Posterior vena cava (tissue), 2 donors: ENCODE data around the gene PRR9. TPM values are rescaled to one million over a fixed set of nuclear protein-coding genes. Genes with fewer than 3 reads are reported as not detected.
"Not testable (repeated sequence)": the region's sequence is repeated elsewhere in the genome, so short reads cannot be mapped to it uniquely, and the experiment has no call there.

Source experiments
- DNase-seq: peaks from one replicate; pipeline ENCODE4 v3.0.0-alpha.2; 2020; ENCODE audit warnings: low spot score
- intact Hi-C, 2 donors: fragments of 100-400 bp; cut with DNase I; formaldehyde crosslinking; loops; one replicate each; pipeline versions ENCODE4 v1.14.1 to v1.14.2; 2022 to 2023
- long read RNA-seq, 2 donors: library from polyadenylated mRNA; unstranded; transcript quantifications; one replicate each; pipeline ENCODE4 v2.0.0, GENCODE V29; 2020 to 2021
- total RNA-seq, 2 donors: library from RNA; stranded (reverse); fragmentation: NEBNext Ultra II Directional; extraction: Animal tissue kit (Norgen Biotek cat#: 25700); gene quantifications; one replicate each; pipeline ENCODE4 v1.2.1, GENCODE V29; 2021
- donor health status: DM: yes; HTN: yes; CAD: no.
- donor health status: DM: yes; HTN: yes; CAD: no.

Gene PRR9
- total RNA-seq: not detected
- long read RNA-seq, donor 1: 0 reads
- long read RNA-seq, donor 2: 0 reads

DNA sequence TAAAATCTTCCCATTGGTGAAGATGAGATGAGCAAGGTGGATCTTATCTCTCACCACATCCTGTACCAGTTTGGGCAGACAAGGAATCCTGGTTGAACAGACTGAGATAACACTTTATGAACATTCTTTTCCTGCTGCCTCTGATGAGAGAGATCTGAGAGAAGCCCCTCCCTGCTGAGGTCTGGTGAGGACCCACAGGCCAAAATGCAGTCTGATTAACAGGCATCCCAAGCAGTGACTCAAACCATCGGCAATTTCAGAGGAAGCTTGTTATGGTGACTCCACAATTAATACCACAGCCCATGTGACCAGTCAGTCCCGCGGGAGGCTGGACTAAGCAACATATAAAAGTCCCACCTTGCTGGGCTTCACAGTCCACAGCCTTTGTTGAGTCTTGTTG, at the start of gene PRR9:
PRR9 (plus strand) TSS at position 373 of the 400 bp plus-strand sequence. CDS start 561 bp downstream, outside the sequence.
- intact Hi-C loops: no loop called here
- DNase-seq: no peak

GRCh38 chr1:153168686-153169085, 48.7 kb upstream of the PRR9 start:
- intact Hi-C loops: no loop called here
- DNase-seq: no peak

DNA sequence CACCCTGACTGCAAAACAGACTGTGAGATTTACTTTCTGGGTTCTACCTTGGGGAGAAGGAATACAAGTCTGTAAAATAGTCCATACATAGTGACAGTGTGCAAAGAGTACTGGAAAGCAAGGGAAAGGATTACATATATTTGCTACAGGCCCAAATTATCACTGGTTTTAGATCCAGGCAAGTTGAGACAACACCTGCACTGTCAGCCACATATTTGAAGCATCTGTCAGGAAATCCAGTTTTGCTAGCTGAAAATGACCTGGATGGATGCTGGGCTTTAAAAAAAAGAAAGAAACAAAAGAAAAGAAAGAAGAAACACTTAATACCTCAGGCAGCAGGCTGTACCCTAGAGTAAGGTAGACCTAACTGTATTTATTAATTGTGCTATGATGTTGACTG, 42.8 kb upstream of the PRR9 start:
- intact Hi-C loops: no loop called here
- DNase-seq: no peak

- DNase-seq: no peak
- intact Hi-C loops: no loop called here
These were observed 38.5 kb upstream of the PRR9 start for GRCh38 chr1:153178922-153179321.

DNA sequence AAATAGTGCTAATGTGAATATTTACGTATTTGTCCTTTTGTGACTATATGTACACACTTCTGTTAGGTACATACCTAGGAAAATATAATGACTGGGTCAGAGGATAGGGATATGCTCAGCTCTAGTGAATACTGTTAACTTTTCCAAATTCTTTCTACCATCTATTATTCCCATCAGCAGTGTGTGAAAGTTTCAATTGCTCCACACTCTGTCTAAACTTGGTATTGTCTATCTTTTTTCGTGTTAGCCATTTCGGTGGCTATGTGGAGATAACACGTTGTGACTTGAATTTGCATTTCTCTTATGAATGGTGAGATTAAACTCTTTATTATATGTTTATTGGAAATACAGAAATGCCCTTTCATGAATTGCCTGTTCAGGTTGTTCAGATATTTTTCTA, 36.8 kb upstream of the PRR9 start:
- intact Hi-C loops: no loop called here

GRCh38 chr1:153188301-153188700, 29.1 kb upstream of the PRR9 start:
- DNase-seq, intact Hi-C loops: not testable (repeated sequence)

More for the DNA sequence above, 36.8 kb upstream of the PRR9 start:
- DNase-seq: no peak

GRCh38 chr1:153190373-153190772, 27.0 kb upstream of the PRR9 start:
- intact Hi-C loops: no loop called here

GRCh38 chr1:153192697-153193096, 24.7 kb upstream of the PRR9 start:
- DNase-seq: no peak

More at GRCh38 chr1:153190373-153190772, 27.0 kb upstream of the PRR9 start:
- no peak for DNase-seq

GRCh38 chr1:153194331-153195050, 22.9 kb upstream of the PRR9 start:
- DNase-seq: no peak
- intact Hi-C loops: no loop called here

More at GRCh38 chr1:153192697-153193096, 24.7 kb upstream of the PRR9 start:
- intact Hi-C loops: no loop called here

DNA sequence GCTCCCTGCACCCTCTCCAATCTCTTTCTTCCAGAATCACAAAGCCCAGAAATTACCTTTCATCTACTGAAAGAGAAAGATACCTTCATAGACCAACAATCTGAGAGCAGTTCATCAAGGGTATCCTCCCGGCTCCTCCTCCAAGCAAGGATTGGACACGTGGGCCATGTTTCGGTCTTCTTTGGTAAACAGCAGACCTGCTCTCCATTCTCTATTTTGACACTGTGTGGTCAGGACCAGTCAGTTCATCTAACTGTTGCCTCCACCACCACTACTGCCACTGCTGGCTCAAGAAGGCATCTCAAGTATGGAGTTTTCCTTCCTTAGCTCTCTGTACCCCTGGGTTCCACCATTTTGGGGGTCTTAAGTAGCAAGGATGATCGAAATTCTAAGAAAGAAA, 22.2 kb upstream of the PRR9 start:
- intact Hi-C loops: no loop called here
- no peak for DNase-seq

- no peak for DNase-seq
- intact Hi-C loops: no loop called here
These were observed 15.4 kb upstream of the PRR9 start for GRCh38 chr1:153202006-153202405.

DNA sequence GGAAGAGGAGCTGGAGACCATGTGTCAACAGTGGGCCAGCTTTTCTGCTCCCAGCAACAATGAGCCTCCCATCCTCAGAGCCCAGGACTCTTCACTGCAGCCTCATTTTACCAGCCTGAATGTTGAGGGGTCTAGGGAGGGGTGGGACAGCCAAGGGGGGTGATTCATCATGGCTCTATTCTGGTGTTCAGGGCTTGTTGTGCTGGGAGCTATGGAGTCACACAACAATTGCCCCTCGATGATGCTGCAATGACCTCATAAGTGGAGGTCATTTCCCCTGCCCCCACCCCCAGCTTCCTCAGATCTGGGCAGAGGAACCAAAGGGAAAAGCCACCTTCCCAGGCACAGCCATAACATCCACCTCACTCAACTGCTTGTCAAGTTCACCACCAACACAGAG, 14.3 kb upstream of the PRR9 start, which contains the start of gene LELP1:
LELP1 (plus strand) TSS at position 301 of the 400 bp plus-strand sequence. CDS start 1,278 bp downstream, outside the sequence.
- intact Hi-C loops: no loop called here

DNA sequence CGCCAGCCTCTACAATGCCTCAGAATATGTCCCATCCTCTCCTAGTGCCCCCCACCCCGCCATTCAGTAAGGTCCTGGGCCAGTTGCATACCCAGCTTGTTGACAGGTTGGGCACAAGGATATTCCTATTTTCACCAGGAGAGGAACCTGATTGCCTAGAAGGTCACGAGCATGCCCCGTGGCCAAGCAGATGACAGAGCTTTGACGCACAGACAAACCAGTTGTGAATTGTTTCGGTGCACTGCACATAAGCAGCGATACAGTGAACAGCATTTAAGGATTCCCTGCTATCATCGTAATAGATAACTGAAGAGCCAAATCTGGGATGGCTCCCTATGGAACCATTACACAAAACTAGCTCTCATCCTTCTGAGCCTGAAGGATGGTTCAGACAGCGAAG, 10.8 kb upstream of the PRR9 start:
- intact Hi-C loops: no loop called here
- DNase-seq: no peak

More for the DNA sequence above, 14.3 kb upstream of the PRR9 start, which contains the start of gene LELP1:
- no peak for DNase-seq

DNA sequence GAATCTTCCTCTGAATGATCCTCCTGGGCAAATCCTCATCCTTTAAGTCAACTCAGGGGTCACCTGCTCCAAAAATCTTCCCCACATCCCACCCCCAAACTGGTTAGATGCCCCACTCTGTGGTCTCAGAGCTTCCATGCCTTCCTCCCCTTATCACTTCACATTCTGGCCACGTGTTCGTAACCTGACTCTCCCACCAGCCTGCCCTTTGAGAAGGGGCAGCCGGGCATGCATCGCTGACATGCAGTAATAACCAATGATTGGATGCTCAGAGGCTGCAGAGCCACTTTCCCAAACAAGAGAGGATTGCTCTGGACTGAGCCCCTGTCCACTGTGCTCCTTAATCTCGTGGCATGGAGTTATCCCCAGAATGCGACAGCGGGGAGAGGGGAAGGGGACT, 7.2 kb upstream of the PRR9 start:
- intact Hi-C loops: no loop called here

GRCh38 chr1:153212201-153212600, 5.2 kb upstream of the PRR9 start:
- intact Hi-C loops: no loop called here

More for the DNA sequence above, 7.2 kb upstream of the PRR9 start:
- DNase-seq: no peak

DNA sequence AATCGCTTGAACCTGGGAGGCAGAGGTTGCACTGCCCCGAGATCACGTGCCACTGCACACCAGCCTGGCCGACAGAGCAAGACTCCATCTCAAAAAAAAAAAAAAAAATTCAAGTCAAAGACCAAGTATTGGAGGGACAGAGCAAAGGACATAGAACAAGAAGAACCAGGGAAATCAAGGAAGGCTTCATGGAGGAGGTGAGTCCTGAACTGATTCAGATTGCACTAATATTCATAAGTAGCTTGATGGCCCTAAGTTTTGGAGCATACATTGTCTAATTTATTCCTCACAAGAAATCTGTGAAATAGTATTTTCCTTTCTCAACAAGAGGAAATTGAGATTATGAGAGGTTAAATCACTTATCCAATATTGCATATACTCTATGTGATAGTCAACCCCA, 3.9 kb upstream of the PRR9 start:
- DNase-seq: no peak
- intact Hi-C loops: no loop called here

More at GRCh38 chr1:153212201-153212600, 5.2 kb upstream of the PRR9 start:
- no peak for DNase-seq

DNA sequence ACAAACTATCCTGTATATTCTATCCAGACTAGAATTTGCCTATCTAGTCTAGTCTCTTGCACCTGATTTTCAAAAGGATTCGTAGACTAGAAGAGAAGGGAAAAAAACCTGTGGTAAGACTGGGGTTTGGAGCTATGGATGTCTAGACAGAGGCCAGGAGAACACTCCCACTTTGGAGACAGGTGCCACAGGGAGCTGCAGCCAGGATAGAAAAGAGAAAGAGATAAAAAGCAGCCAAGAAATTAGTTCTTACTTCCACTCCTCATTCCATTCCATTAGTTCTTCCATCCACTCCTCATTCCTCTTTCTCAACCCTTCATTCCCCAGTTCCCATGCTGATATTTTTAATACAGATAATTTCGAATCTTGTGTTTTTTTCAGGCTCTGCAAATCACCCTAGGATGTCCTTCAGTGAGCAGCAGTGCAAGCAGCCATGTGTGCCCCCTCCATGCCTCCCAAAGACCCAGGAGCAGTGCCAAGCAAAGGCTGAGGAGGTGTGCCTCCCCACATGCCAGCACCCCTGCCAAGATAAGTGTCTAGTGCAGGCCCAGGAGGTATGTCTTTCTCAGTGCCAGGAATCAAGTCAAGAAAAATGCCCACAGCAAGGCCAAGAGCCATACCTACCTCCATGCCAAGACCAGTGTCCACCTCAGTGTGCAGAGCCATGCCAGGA, 496 bp downstream of the PRR9 start:
- intact Hi-C loops: no loop called here
- no peak for DNase-seq

DNA sequence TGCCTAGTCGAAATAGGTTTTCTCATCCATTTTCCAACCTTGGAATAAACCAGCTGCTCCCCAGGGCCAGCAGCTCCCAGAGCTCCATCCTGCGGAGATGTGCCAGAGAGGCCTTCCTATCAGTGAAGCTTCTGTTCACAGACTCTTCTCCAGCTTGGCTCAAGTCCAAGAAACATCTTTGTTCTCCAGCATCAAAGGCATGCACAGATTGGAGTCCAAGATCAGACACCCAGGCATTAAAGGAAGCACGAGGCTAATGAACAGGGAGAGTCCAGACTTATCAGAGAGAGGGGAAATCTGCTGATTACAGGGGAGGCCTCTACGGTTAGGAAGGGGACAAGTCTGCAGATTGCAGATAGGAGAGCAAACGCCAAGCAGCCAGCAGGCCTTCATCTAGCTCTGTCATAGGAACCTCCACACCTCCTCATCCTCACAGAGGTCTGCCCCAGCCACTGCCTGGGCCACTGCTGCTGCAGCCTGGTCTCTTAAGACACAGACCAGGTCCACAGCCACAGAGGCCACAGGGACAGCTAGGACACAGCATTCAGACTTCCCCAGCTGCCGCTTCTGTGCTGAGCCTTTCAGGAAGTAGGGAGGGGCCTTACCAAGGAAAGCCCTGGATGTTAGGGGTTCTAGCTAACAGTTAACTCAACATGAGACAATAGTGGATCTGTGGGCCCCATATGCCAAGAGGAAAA, 3.4 kb downstream of the PRR9 start:
- intact Hi-C loops: no loop called here

GRCh38 chr1:153223040-153223891, 5.9 kb downstream of the PRR9 start:
- intact Hi-C loops: not testable (repeated sequence)
- peak; percentile 86 for DNase-seq

More for the DNA sequence above, 3.4 kb downstream of the PRR9 start:
- no peak for DNase-seq
